B cell (primary cell): Measurements from ENCODE around the gene TMEM120B. TPM values are rescaled to one million over a fixed set of nuclear protein-coding genes. Genes with fewer than 3 reads are reported as not detected.

Source experiments
- ATAC-seq: fragments of 200-7000 bp; cut with Tn5 transposase; one replicate; pipeline ENCODE4 v1.10.0; 2021; ENCODE audit warnings: low read depth, mild to moderate bottlenecking, moderate number of reproducible peaks, moderate library complexity
- CTCF ChIA-PET: fragments of 350-600 bp; sonication (Branson Sonifier 250); formaldehyde crosslinking; loops from one replicate; lab custom pipeline; 2021; ENCODE audit warnings: antibody characterized with exemption, inconsistent platforms; lab: Charles Lee
- POLR2A ChIA-PET: fragments of 350-600 bp; sonication (Branson Sonifier 250); formaldehyde crosslinking; loops from one replicate; lab custom pipeline; 2021; ENCODE audit warnings: antibody characterized with exemption; lab: Charles Lee
- DNase-seq: peaks from one replicate; pipeline ENCODE4 v3.0.0; 2013
- H2AFZ ChIP-seq: 2 replicates; pipeline ENCODE4 v1.6.1; 2012; ENCODE audit warnings: mild to moderate bottlenecking, low read depth, low read length; ENCODE audit not compliant: insufficient read depth, poor library complexity, severe bottlenecking
- H3K27ac ChIP-seq, 2 donors: 1 replicate in 1 of 2; 2 replicates in 1 of 2; pipeline ENCODE4 v1.5.1; 2012 to 2013; ENCODE audit warnings: low read length in 2 of 2, mild to moderate bottlenecking in 2 of 2, moderate library complexity in 1 of 2
- H3K27me3 ChIP-seq, 4 experiments: fragments of 200-600 bp in 1 of 4; sonication (generic) in 1 of 4; replicated peaks in 1 of 4; 1 replicate in 2 of 4; 2 replicates in 2 of 4; pipeline versions ENCODE4 v1.6.1 to v1.7.0; 2013 to 2016; ENCODE audit warnings: low read length in 3 of 4, mild to moderate bottlenecking in 2 of 4, mixed read lengths in 1 of 4, moderate library complexity in 1 of 4; ENCODE audit not compliant: insufficient read depth in 4 of 4, control insufficient read depth in 3 of 4; ENCODE audit errors: control extremely low read depth in 1 of 4
- H3K36me3 ChIP-seq, 2 experiments: replicated peaks in 1 of 2; 1 replicate in 1 of 2; 2 replicates in 1 of 2; pipeline versions ENCODE4 v1.6.1 to v1.7.1; 2013; ENCODE audit warnings: low read length in 1 of 2; ENCODE audit not compliant: insufficient read depth in 2 of 2, control insufficient read depth in 1 of 2; ENCODE audit errors: control extremely low read depth in 1 of 2, extremely low read depth in 1 of 2
- H3K4me1 ChIP-seq, 2 donors: fragments of 200-600 bp in 1 of 2; sonication (generic) in 1 of 2; 1 replicate in 1 of 2; 2 replicates in 1 of 2; pipeline versions ENCODE4 v1.5.1 to v1.6.1; 2013 to 2017; ENCODE audit warnings: low read length in 2 of 2; ENCODE audit not compliant: control insufficient read depth in 2 of 2, insufficient read depth in 2 of 2
- H3K4me2 ChIP-seq: replicated peaks from 2 replicates; pipeline ENCODE3; 2012; ENCODE audit warnings: mild to moderate bottlenecking, low read depth, low read length; ENCODE audit not compliant: poor library complexity, severe bottlenecking
- H3K4me3 ChIP-seq, 5 experiments: fragments of 200-600 bp in 1 of 5; sonication (generic) in 1 of 5; 1 replicate in 3 of 5; 2 replicates in 2 of 5; pipeline versions ENCODE4 v1.5.1 to v1.7.0; 2011 to 2016; ENCODE audit warnings: low read length in 4 of 5, mild to moderate bottlenecking in 4 of 5, low read depth in 2 of 5, control low read depth in 1 of 5, moderate library complexity in 1 of 5; ENCODE audit not compliant: insufficient read depth in 1 of 5; ENCODE audit errors: control extremely low read depth in 1 of 5, extremely low read depth in 1 of 5
- H3K79me2 ChIP-seq: fragments of 200-600 bp; sonication (generic); one replicate; pipeline ENCODE4 v1.6.0; 2016; ENCODE audit warnings: low read length; ENCODE audit not compliant: control insufficient read depth, insufficient read depth
- H3K9ac ChIP-seq: fragments of 200-600 bp; sonication (generic); 2 replicates; pipeline ENCODE4 v1.6.1; 2017; ENCODE audit warnings: mild to moderate bottlenecking, low read length, moderate library complexity
- H3K9me3 ChIP-seq, 3 donors: one replicate each; pipeline versions ENCODE4 v1.6.1 to v1.7.1; 2013; ENCODE audit warnings: low read length in 2 of 3; ENCODE audit not compliant: control insufficient read depth in 2 of 3, insufficient read depth in 1 of 3; ENCODE audit errors: control extremely low read depth in 1 of 3
- H4K20me1 ChIP-seq: 2 replicates; pipeline ENCODE4 v1.6.0; 2012; ENCODE audit warnings: mild to moderate bottlenecking, low read length; ENCODE audit not compliant: insufficient read depth, control insufficient read depth, poor library complexity, severe bottlenecking
- H3K27ac Mint-ChIP-seq: one replicate; pipeline ENCODE4 v1.8.0; 2021; ENCODE audit warnings: mixed read lengths
- H3K27me3 Mint-ChIP-seq: one replicate; pipeline ENCODE4 v1.8.0; 2021; ENCODE audit warnings: mixed read lengths
- H3K4me1 Mint-ChIP-seq: one replicate; pipeline ENCODE4 v1.8.0; 2021; ENCODE audit warnings: mixed read lengths
- H3K4me3 Mint-ChIP-seq: one replicate; pipeline ENCODE4 v1.8.0; 2021; ENCODE audit warnings: mixed read lengths
- H3K9me3 Mint-ChIP-seq: one replicate; pipeline ENCODE4 v1.8.0; 2022; ENCODE audit warnings: mixed read lengths; ENCODE audit not compliant: insufficient read depth
- EZH2 ChIP-seq: IDR thresholded peaks from 2 replicates; pipeline ENCODE4 v1.6.1; 2012; ENCODE audit warnings: borderline replicate concordance, low read depth, mild to moderate bottlenecking, moderate library complexity, low read length; ENCODE audit not compliant: insufficient read depth, poor library complexity, severe bottlenecking
- WGBS: methylation state at CpG from one replicate; pipeline ENCODE4 v1.1.5; 2013; ENCODE audit warnings: missing lambda C conversion rate; ENCODE audit not compliant: insufficient coverage; 5-methylcytosine and 5-hydroxymethylcytosine counted together
- intact Hi-C: fragments of 100-400 bp; cut with micrococcal nuclease; formaldehyde crosslinking; loops from one replicate; pipeline ENCODE4 v1.10.0; 2022
- polyA plus RNA-seq: library from polyadenylated mRNA; depleted of rRNA; stranded (reverse); fragments of >200 nt; gene quantifications from 2 replicates; pipeline ENCODE4 v1.2.3, GENCODE V29; 2012
- total RNA-seq, 2 donors: library from RNA; stranded (reverse); fragments of 120-200 nt in 1 of 2; gene quantifications; 1 replicate in 1 of 2; 2 replicates in 1 of 2; pipeline versions ENCODE4 v1.2.3 to v1.2.4, GENCODE V29; 2013 to 2022
- TF ChIP-seq, protein P1 (sequence below): fragments of 200-600 bp; IDR thresholded peaks from one replicate; pipeline ENCODE4 v1.8.0; 2022; ENCODE audit warnings: antibody characterized with exemption, mild to moderate bottlenecking

The TMEM120B gene
- total and polyA plus RNA-seq, 2 donors (not counting 1 experiment from before 2014, with no cell fraction given), result 9.2 to 9.7 TPM

DNA sequence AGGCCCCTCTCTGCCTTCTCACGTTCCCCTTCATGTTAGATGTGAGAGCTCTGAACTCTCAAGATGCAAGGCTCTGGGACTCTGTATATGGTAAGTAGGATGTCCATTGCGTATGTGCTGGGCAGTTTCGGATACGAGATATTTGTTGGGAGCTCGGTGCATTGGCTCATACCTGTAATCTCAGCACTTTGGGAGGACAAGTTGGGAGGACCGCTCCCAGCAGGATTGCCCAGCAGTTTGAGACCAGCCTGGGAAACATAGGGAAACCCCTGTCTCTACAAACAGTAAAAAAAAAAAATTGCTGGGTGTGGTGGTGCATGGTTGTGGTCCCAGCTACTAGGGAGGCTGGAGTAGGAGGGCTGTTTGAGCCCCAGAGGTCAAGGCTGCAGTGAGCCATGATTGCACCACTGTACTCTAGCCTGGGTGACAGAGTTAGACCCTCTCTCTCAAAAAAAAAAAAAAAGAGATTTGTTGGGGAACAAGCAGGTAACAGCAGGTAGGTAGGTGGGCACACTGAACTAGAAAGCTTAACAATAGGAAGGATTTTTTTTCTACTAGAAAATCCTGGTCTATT lies 3.4 kb downstream of the TMEM120B start:
- intact Hi-C loops, result no loop called here
- peaks cover 16 to 20% of the 10 kb centered on the region in 2 donors for H3K4me1 ChIP-seq
- H3K79me2 ChIP-seq, result peaks cover 8% of the 10 kb centered on the region
- Mint-ChIP-seq H3K4me3 (no peak overlapping the region), H3K9me3 (no peaks in the 10 kb centered on the region), H3K27me3 (no peaks in the 10 kb centered on the region), H3K4me1 (peaks cover 16% of the 10 kb centered on the region), H3K27ac (no peak overlapping the region)
- no peaks in the 10 kb centered on the region for H3K27me3 ChIP-seq
- H3K27ac ChIP-seq, result no peak overlapping the region
- H2AFZ ChIP-seq, result no peak overlapping the region
- peaks cover 0 to 3% (median 0%) of the 10 kb centered on the region in 3 donors for H3K9me3 ChIP-seq
- no peaks in the 10 kb centered on the region for H3K36me3 ChIP-seq
- no peak for TF ChIP-seq EZH2
- TF ChIP-seq, protein P1, sequence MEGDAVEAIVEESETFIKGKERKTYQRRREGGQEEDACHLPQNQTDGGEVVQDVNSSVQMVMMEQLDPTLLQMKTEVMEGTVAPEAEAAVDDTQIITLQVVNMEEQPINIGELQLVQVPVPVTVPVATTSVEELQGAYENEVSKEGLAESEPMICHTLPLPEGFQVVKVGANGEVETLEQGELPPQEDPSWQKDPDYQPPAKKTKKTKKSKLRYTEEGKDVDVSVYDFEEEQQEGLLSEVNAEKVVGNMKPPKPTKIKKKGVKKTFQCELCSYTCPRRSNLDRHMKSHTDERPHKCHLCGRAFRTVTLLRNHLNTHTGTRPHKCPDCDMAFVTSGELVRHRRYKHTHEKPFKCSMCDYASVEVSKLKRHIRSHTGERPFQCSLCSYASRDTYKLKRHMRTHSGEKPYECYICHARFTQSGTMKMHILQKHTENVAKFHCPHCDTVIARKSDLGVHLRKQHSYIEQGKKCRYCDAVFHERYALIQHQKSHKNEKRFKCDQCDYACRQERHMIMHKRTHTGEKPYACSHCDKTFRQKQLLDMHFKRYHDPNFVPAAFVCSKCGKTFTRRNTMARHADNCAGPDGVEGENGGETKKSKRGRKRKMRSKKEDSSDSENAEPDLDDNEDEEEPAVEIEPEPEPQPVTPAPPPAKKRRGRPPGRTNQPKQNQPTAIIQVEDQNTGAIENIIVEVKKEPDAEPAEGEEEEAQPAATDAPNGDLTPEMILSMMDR, result no peak
- DNase-seq (no peak), ATAC-seq (no peak)
- ChIA-PET POLR2A (no interaction called here), CTCF (interaction anchor here (0.6 to 1.7 kb wide), 4 partner anchors 17 to 78 kb away, joined by 3 to 7 read pairs (median 3); partner anchors contain the start of gene RHOF)
- H4K20me1 ChIP-seq, result no peaks in the 10 kb centered on the region
- H3K9ac ChIP-seq, result no peak overlapping the region
- H3K4me3 ChIP-seq, result no peak overlapping the region
- H3K4me2 ChIP-seq, result no peak overlapping the region
- WGBS, result 80% methylated on average over 5 of the region's 6 CpGs

DNA sequence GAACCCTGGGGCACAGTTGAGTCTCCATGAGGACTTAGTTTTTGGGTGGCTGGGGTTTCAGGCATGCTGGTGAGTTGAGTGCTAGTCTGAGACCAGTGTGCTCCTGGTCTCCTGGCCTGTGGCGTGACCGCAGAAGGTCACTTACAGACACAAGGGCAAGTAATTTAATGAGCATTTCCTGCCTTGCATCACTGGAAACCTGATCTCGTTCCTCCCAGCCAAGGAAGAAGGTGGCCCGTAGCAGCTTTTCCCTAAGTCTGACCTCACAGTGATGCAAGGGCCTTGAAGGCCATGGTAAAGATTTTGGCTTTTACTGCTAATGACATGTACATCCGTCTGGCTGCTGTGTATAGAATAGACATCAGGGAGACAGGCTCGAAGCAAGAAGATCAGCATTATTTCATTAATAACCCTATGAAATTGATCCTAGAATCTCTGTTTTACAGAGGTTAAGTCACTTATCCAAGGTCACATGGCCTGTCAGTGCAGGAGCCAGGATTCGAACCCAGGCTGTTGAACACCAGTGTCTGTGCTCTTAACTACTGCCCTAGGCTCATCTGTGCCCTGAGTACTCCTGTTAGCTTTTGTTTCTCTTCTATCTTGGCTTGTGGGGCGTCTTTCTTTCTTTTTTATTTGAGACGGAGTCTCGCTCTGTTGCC lies 4.6 kb downstream of the TMEM120B start:
- Histone ChIP-seq H4K20me1 (no peaks in the 10 kb centered on the region), H3K4me2 (no peak overlapping the region), H3K27ac (no peak overlapping the region), H3K4me1 (peaks cover 7 to 11% of the 10 kb centered on the region in 2 donors), H3K79me2 (peaks cover under 1% of the 10 kb centered on the region), H3K9me3 (peaks cover 0 to 3% (median 0%) of the 10 kb centered on the region in 3 donors), H3K9ac (no peak overlapping the region), H3K4me3 (no peak overlapping the region), H3K36me3 (no peaks in the 10 kb centered on the region), H3K27me3 (no peaks in the 10 kb centered on the region), H2AFZ (no peak overlapping the region)
- POLR2A ChIA-PET, result interaction anchor here (0.8 kb wide), 1 partner anchor 29 kb away, joined by 3 read pairs; no protein-coding TSS in a partner anchor
- Mint-ChIP-seq H3K9me3 (no peaks in the 10 kb centered on the region), H3K27me3 (no peaks in the 10 kb centered on the region), H3K4me1 (peaks cover 11% of the 10 kb centered on the region), H3K27ac (no peak overlapping the region), H3K4me3 (no peak overlapping the region)
- 96% methylated on average over 8 of the region's 10 CpGs for WGBS
- DNase-seq (no peak), ATAC-seq (no peak)
- CTCF ChIA-PET, result interaction anchor here (0.6 kb wide), 1 partner anchor 18 kb away, joined by 3 read pairs; no protein-coding TSS in a partner anchor
- intact Hi-C loops, result no loop called here
- no peak for TF ChIP-seq EZH2
- TF ChIP-seq, protein P1, result no peak
